GM19023 (cell line): ENCODE results near the gene STXBP5.

Experiments used
- ATAC-seq: cut with Tn5 transposase; IDR thresholded peaks from one replicate; pipeline ENCODE4 v1.9.1; 2021; ENCODE audit warnings: mild to moderate bottlenecking, moderate library complexity; ENCODE audit not compliant: unreplicated experiment

STXBP5 gene

DNA sequence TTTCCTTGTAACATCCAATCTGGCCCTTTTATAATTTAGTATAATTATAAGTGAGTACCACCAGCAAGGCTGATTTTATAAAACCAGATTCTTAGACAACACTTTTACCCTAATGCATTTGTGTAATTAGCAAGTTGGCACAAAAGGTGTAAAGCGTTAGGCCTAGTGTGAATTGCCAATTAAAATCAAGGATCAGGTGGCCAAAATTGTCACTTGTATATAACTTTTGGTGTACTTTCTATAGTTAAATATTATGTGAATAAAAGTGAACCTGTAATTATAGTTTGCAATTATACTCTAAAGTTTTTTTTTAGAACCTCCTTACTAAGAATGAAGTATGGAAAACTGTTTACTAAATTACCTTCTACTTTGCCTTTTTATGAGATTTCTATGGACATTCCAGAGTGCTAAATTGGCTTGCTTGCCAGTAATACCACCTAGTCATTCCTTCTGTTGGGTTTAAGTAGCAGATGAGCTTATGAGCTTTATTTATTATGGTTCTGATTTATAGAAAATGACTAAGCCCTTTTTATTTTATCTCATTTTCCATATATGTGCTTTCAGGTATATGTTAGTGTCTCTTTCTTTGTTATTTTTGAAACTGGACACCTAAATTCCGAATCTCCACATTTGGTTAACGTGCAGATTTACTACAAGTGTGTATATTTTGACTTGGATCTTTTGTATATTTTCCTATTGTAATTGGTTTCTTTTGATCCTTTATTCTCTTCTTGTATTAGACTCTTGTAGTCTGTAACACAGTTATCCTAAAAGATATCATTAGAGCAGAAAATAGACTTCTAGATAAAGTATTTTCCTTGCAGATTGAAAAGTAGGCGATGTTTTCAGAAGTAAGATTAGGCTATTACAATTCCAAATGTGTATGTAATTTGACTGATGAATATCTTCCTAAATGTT is 3.9 kb downstream of the STXBP5 start:
- ATAC-seq: no peak

DNA sequence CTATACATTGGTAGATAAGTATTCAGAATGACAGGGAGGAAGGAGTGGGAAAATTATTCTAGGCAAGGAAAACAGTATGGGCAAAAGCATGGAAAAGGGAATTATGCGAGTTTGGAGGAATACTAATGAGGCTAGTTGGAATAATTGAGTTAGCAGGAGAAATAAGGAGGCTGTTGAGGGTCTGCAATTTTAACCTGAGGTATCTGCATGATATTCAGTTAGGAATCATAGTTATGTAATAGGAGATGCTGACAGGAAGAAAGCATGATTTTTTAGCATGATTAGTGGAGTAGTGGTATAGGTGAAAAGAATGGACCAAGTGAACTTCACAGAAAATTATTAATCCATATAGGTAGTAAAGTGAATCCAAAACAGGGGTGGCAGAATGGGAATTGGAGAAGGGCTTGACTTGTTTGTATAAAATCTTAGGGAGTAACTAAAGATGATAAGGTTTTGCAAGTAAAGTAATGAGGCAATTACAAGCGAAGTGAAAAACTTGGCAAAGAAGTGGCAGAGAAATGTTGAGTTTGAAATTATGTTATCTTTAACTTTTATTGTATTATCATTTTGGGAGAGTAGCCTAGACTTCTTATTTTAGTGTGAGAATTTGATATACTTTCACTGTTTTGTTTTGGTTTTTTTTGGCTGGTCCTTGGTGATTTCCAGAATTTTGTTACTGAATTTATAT is 5.7 kb downstream of the STXBP5 start:
- no peak for ATAC-seq

DNA sequence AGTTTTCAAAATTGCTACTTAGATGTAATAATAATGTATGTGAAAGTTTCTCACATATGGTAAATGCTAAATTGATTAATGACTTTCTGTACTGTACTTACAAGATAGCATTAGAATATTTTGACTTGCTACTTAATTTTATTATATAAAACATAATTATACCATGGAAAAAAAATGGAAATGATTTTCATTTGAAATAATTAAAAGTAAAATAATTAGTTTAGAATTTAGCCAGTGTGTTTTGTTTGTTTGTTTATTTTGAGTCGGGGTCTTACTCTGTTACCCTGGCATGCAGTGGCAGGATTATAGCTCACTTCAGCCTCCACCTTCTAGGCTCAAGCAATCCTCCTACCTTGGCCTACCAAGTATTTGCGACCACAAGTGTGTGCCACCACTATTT is 7.1 kb downstream of the STXBP5 start:
- no peak for ATAC-seq

DNA sequence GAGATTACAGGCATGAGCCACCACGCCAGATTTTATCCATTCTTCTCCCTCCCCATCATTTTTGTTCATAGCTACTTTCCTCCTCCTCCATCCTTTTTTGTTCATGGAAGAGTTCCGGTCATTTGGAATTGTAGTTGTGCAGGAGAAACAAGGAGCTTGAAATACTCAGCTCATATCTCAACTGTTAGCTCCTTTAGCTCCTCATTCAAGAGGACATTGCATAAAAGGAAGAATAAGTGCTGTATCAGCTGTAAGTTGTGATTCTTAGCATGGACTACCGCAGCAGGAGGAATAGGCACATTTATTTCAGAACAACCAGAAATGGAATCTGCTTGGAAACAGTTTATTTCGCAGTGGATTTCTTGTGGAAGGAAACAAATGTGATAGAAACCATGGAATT is 7.6 kb downstream of the STXBP5 start:
- no peak for ATAC-seq

DNA sequence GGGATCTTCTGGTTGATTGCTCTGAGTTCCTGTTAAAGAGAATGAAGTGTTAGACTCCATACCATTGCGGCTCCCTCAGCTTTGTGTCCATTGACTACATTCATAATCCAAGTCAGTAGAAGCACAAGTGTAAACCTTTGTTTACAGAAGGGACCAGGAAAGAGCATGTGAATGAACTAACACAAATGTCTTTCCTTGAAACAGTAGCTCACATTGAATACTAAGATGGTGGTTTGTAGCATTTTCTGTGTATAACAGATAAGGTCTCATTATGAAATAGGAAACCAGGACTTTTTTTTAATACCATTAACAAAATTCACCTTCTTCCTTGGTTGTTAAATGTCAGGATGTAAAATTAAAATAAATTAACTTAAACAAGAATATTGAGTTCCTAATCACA is 8.4 kb downstream of the STXBP5 start:
- ATAC-seq: no peak

DNA sequence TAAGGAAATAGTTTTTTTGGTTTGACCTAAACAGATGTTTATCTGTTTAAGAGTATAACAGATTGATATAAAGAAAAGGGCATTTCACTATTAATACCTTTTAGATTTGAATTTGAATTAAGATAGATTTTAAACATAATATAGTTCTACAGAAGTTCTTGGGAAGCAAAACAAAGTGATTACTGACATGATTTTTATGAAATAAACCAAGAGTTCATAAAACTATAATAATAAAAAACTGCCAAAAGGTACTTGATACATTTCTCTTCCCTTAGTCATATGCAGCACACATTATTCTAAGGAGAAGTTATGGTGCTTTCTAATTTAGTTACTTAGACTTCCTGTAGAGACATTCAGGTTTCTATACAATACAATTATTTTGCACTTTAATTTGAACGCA is 9.6 kb downstream of the STXBP5 start:
- no peak for ATAC-seq

DNA sequence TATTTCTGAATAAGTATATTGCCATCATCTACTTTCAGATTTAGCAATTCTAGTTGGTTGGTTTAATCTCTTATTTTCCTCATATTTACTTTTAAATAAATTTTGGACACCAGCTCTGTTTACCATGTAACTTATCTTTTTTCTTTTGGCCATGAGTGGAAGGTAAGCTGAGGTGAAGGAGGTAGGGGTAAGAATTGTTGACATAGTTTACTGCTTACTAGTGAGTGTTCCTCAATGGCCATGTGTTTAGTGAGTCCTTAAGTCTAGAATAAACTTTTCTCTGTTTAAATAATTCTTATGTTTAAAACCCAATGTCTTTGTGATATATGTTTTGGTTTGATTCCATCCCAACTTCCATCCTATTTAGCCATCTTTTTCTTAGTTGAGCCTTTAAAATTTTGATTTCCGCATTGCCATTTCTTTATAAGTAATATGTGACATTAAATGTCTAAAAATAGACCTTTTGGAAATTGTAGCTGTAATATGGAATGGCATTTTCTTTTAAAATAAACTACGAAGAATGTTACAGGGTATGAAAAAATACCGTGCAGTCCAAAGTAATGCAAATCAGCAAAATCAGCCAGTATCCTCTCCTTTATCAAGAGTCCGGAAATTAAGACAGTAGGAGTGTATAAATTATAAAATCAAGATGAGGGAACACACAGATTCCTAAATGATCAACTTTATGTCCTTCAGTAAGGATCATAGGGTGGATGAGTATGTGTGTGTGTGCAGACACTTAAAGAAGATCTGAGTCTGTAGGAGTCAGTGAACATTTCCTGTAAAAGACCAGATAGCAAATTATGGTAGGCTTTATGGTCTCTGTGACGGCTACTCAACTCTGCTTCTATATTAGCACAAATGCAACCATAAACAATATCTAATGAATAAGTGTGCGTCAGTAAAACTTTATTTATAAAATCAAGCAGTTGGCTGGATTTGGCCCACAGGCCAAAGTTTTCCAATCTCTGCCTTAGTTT is 10.3 kb downstream of the STXBP5 start:
- no peak for ATAC-seq

DNA sequence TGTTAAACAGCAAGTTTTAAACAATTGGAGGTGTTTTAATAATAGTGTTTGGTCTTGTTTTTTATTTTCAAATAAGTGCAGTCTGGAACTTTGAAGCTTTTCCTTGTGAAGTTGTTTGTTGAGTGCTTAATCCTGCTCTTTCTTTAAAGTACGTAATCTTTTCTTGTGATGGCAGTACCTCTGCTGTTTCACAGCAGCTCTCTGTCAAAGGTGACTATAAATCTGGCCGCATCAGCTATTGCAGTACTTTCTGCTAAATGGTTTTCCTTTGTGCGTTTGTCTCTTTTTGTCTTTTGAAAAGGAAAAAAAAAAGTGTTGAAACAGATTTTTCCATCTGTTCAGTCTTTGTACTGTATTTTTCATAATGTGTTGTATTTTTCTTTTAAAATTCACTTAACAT is 12.7 kb downstream of the STXBP5 start:
- ATAC-seq: no peak

DNA sequence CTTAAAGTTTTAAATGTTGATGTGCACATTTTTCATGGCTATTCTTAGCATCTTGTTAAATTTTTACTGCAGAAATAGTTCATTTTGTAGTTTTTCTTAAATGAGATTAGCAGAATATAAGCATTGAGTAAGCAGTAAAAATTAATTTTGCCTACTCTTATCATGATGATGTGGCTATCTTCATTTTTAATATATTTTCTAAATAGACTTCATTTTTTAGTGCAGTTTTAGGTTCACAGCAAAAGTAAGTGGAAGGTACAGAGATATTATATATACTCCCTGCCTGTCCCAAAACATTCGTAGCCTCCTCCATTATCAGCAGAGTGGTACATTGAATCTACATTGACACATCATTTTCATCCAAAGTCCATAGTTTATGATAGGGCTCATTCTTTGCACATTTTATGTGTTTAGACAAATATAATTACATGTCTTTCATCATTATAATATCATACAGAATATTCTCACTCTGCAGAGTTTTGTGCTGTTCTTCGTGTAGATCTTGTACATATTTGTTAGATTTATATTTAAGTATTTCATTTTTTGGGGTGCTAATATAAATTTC is 13.7 kb downstream of the STXBP5 start:
- ATAC-seq: no peak

DNA sequence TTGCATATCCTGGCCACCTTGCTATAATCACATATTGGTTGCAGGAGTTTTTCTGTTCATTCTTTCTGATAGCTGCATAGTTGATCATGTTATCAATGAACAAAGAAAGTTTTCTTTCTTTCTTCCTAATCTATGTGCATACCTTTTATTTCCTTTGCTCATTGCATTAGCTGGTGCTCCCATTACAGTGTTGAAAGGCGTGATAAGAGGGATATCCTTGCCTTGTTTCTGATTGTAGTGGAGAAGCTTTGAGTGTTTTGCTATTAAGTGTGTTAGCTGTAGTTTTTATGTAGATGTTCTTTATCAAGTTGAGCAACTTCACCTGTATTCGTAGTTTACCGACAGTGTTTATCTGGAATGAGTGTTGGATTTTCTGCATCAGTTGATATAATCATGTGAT is 14.6 kb downstream of the STXBP5 start:
- no peak for ATAC-seq

DNA sequence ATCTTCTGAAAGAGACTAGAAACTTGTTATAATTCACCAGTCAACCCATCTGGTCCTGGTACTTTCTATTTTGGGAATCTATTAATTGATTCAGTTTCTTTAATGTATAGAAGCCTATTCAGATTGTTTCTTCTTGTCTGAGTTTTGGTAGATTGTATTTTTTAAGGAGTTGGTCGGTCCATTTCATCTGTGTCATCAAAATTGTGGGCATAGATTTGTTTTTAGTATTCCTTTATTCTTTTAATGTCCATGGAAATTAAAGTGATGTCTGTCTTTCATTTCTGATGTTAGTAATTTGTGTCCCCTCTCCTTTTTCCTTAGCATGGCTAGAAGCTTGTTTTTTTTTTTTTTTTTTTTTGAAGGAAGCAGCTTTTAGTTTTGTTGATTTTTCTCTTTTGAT is 15.2 kb downstream of the STXBP5 start:
- ATAC-seq: no peak

DNA sequence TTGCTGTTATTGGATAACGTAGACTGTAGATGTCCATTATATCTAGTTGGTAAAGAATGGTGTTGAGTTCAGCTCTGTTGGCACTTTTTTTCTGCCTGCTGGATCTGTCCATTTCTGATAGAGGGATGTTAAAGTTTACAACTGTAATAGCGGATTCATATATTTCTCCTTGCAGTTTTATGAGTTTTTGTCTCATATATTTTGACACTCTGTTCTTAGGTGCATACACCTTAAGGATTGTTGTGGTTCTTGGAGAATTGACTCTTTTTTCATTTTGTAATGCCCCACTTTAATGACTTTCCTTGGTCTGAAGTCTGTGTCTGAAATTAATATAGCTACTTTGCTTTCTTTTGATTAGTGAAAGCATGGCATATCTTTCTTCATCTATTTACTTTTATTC is 16.1 kb downstream of the STXBP5 start:
- no peak for ATAC-seq

DNA sequence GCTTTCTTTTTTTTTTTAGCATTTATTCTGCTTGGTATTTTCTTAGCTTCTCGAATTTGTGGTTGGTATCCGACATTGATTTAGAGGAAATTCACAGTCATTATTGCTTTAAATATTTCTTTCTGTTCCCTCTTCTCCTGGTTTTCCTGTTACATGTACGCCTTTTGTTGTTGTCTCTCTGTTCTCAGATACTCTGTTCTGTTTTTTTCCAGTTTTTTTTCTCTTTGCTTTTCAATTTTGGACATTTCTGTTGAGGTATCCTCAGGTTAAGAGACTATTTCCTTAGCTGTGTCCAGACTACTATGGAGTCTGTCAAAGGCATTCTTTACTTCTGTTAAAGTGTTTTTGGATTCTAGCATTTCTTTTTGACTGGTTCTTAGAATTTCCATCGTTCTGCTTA is 17.5 kb downstream of the STXBP5 start:
- no peak for ATAC-seq

DNA sequence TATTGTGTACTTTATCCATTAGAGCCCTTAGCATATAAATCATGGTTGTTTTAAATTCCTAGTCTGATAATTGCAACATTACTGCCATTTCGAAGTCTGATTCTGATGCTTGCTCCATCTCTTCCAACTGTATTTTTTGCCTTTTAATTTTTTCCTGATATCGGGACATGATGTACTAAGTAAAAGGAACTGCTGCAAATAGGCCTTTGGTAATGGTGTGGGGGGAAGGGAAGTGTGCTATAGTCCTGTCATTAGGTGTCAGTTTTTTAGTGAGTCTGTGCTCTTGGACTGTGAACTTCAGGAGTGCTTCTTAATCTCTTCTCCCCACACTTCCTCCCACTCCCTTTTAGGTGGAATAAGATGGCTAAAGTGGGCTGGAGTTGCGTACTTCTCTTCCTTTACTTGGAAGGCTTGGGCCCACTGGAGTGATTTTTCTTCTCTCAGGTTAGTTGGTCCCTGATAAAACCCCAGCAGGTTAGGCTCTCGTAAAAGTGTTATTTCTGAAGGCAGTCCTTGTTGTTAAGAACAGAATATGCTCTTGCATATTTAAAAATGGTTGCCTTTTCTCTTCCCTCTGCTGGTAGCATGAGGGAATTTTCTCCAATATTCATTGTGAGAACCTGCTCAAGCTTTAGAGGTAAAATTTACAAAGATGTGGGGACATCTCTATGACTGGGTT is 18.1 kb downstream of the STXBP5 start:
- ATAC-seq: peak; percentile 47

DNA sequence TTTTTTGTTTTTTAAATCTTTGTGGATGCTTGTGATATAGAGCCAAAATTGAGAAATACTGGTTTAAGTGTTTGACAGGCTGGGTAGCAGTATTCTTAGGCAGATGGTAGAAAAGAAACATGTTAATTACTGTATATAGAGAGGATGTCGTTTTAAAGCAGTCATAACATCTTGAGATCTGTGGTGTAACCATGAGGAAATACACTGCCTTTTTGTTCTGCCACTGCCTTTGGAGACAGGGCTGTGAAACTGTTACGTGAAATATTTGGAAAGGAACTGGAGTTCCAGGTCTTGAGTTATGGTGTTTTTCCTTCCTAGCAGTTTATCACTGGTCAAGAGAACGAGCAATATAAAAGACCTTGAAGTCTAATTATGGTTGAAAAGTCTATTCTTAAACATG is 19.5 kb downstream of the STXBP5 start:
- no peak for ATAC-seq

DNA sequence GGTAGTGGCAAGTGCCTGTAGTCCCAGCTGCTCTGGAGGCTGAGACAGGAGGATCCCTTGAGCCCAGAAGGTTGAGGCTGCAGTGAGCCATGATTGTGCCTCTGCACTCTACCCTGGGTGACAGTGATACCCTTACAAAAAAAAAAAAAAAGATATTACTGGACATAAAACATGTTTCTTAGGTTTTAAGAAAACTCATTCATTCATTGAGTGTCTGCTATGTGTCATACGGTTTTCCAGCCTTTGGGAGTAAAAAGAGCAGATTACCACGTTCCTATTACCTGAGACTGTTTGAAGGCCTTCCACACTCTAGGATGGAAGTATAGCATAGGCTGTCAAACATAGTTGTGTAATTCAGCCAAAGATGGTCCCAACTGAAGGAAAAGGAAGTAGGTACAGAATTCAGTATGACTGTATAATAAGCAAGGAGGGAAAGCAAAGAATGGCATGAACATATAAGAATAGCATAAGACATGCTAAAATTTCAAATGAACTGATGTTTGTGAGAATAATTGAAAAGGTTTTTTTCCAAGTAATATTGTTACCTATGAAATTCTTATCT is 22.0 kb downstream of the STXBP5 start:
- no peak for ATAC-seq

DNA sequence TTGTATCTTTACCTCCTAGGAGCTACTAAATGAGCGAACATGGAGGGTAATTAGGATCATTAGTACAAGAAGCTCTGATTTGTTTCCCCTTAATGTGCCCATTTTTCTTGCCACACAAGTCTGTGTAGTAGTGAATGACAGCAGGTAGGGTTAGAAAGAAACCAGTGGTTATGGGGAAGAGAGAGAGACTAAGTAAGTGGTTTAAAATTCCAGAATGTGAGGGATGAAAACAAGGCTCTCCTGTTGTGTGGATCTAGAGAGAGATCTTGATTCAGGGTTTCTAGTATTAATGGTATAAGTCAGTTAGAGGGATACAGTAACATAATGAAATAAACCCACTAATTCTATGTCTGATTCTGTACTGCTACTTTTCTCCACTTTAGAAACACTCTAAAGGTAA is 22.7 kb downstream of the STXBP5 start:
- ATAC-seq: no peak

DNA sequence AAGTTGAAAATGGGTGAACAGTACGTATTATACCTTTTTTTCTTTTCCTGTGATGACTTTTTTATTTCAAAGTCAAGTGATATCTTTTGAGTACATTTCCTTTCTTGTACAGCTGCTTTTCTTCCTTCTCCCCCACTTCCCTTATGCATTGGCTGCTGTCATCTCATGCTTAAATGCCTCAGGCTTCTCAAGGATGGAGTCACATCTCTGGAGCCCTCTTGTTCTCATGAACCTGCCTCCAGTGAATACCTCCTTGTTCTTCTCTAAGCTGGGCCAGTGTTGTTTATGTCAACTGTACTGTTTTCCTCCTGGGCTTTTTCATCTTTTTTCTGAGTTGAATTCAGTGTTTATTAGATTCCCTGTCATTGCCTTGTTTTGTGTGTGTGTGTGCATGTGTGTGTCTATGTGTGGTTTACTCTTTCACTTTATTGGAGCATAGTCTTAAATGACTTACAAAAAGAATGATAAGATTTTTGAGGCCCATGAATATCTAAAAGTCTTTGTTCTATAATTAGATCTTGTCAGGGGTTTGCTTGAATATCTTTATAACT is 23.6 kb downstream of the STXBP5 start:
- no peak for ATAC-seq

DNA sequence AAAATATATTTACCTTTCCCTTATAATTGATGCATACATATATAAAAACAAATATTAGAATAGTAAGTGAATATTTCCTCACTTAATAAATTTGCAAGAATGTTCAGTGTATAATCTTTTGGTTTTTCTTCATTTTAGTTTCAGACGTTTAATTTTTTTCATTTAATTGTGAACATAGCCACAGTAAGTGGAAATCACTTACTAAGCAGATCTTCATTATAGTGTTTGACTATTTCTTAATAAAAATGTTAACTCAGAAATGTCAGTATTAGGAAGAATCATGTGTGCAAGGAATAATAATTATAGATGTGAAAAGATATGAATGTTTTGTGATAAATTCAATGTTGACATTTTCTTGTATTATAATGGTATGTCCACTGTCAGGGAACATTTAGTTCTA is 27.4 kb downstream of the STXBP5 start:
- no peak for ATAC-seq

DNA sequence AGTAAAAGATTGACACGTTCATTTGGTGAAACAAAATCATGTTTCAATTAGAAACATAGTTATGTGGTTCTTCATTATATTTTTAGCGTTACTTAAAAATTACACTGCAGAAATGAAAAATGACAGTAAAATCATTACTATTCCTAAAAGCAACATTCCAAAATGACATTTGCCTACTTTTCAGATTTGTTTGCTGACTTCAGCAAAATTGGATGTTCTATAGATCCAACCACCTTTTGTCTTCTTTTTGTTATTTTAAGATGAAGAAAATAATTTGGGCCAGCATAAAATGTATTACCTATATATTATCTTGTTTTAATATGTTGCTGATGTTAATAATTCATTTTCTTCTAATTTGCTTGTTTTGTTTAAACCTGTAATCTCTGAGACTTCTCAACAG is 30.5 kb downstream of the STXBP5 start:
- no peak for ATAC-seq
